HG02610 (cell line): ENCODE results near the gene SLC4A2.

ENCODE experiments used
- ATAC-seq: cut with Tn5 transposase; IDR thresholded peaks from one replicate; pipeline ENCODE4 v1.9.1; 2021; ENCODE audit warnings: mild to moderate bottlenecking, moderate library complexity; ENCODE audit not compliant: unreplicated experiment

Gene SLC4A2

DNA sequence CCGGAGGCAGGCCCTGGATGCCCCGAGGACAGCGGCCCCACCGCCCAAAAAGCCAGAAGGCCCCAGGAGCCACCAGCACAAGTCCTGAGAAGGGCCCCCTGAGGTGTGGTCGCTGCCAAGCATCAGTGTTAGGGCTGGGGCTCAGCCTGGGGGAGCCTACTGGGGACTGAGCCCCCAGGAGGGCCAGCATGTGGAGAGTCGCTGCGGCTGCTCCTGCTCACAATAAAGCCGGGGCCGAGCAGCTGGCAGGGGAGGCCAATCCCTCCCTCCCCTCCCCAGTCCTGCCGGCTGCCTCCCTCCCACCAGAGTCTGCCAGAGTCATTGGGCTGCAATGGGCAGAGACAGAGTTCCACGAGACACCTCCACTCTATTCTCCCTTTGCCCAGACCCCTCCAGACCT lies 14.1 kb upstream of the SLC4A2 start:
- ATAC-seq = no peak

DNA sequence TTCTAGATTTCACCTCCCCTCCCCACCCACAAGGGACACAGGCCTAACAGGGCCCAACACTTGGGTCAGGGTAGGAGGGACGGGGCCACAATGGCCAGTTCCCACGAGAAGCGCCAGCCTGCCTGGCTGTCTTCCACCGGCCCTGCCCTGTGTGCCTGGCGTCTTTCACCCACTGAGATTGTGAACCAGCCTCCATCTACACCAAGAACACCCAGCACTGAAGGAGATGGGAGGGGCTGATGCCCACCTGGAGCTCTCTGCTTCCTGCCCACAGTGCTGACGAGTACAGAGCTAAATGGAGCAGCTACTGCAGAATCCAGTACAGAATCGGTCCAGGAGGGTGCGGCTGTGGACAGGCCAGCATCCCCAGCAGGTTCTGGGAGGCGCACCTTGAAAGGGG lies 13.4 kb upstream of the SLC4A2 start:
- ATAC-seq = no peak

- no peak for ATAC-seq
Measured at GRCh38 chr7:151046603-151047573, 12.5 kb upstream of the SLC4A2 start.

GRCh38 chr7:151047976-151048815 lies 11.2 kb upstream of the SLC4A2 start, which contains the start of gene ASIC3:
Gene ASIC3, plus strand, starts transcription at chr7:151048531. Its CDS starts 355 bp downstream, at chr7:151048886.
- no peak for ATAC-seq

DNA sequence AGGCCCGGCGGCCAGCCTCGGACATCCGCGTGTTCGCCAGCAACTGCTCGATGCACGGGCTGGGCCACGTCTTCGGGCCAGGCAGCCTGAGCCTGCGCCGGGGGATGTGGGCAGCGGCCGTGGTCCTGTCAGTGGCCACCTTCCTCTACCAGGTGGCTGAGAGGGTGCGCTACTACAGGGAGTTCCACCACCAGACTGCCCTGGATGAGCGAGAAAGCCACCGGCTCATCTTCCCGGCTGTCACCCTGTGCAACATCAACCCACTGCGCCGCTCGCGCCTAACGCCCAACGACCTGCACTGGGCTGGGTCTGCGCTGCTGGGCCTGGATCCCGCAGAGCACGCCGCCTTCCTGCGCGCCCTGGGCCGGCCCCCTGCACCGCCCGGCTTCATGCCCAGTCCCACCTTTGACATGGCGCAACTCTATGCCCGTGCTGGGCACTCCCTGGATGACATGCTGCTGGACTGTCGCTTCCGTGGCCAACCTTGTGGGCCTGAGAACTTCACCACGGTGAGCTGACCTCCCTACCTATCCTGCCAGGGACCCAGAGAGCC lies 10.4 kb upstream of the SLC4A2 start:
- no peak for ATAC-seq

GRCh38 chr7:151051108-151051507 lies 8.3 kb upstream of the SLC4A2 start:
- ATAC-seq = no peak

GRCh38 chr7:151053096-151053495 lies 6.3 kb upstream of the SLC4A2 start:
- no peak for ATAC-seq

DNA sequence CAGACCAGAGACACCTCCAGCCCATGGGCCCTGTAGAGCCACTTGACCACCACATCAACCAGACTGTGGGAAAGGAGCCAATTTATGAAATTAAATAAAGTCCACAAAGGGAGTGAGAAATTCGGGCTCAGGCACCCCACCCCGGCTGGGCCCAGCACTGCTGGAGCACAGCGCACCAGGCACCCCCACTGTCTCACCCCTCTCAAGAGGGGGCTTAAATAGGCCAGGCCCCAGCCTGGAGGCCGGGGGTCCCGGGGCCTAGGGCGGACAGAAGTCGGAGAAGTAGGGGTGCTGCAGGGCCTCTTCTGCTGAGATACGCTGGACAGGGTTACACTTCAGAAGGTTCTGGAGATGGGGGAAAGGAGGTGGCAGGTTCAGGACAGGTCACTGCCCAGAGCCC lies 5.6 kb upstream of the SLC4A2 start:
- no peak for ATAC-seq

DNA sequence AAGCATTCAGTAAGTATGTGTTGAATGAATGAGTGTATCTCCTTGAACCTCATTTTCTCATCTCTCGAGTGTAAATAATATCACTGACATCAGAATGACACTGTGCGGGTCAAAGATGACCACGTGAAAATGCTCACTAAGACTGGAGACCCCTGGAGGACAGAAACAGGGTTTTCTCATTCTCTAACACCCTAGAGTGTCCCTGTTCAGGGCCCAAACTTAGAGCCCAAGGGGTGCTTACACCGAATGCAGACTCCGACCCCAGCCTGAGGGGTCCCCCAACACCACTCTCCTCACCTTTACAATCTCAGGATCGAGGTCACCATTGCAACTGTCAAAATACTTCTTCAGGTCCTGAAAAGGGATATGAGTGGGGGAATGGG lies 3.1 kb upstream of the SLC4A2 start:
- ATAC-seq = no peak

- no peak for ATAC-seq
Measured at GRCh38 chr7:151056666-151057505, 2.5 kb upstream of the SLC4A2 start.

DNA sequence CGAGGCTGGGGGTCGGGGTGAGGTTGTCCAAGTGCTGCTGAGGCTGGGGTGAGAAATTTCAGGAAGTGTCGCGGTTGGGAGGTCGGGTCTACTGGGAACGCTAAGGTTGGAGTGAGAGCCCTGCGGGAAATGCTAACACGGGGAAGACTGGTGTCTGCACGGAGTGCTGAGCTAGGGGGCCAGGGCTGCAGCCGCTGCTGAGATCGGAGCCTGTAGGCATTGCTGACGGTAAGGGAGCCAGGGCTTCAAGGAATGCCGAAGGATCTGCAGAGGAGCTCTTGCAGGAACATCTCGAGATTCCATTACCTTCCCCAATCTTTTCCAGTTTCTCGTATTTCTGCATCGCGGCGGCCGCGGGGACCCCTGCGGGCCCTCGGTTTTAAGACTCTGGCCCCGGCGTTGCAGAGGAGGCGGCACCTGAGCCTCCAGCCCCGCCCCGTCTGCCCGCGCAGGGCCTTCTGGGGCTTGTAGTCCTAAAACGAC lies 1.8 kb upstream of the SLC4A2 start, which contains the start of gene CDK5:
CDK5 (minus strand) TSS at position 392 of the 483 bp plus-strand sequence; CDS start at position 343, 49 bp downstream.
- ATAC-seq = peak; percentile 9

DNA sequence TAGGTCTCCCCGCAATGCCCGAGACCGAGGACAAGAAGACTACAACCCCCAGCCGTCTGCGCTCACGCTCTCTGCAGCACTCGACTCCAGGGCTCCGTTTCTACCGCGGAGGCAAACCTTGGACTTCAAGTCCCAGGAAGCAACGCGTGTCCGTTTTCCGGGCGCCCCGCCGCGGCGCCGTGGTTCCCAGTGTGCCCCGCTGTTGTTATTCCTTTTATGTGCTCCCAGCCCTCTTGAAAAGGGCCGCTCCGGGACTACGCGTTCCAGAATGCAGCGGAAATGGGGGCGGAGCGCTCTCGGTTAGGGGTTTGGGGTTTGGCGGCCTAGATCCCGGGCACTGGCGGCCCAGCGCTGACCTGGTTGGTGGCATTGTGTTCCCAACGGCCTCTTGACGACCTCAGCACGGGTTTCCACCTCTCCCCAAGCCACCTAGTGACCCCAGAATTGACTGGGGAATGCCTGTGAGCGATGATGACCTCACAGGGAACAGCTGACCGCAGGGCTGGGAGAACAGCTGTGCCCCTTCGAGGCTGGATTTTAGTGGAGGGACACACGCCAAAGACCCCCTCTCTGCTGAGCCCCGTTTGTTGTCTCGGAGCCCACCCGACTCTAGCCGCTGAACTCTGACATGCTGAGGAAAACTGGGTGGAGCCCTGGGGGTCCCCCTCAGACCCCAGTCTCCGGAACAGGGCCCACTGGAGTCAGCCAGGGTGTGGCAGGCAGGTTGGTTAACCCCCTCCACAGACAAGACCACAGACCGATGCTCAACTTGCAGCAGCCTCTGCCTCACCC lies 1.2 kb upstream of the SLC4A2 start:
- peak; percentile 91 for ATAC-seq

GRCh38 chr7:151058781-151059366 lies 515 bp upstream of the SLC4A2 start:
- no peak for ATAC-seq

GRCh38 chr7:151060113-151060415 lies 675 bp downstream of the SLC4A2 start:
- ATAC-seq = no peak

- ATAC-seq = no peak
Measured at GRCh38 chr7:151060416-151061212, 1.2 kb downstream of the SLC4A2 start.

DNA sequence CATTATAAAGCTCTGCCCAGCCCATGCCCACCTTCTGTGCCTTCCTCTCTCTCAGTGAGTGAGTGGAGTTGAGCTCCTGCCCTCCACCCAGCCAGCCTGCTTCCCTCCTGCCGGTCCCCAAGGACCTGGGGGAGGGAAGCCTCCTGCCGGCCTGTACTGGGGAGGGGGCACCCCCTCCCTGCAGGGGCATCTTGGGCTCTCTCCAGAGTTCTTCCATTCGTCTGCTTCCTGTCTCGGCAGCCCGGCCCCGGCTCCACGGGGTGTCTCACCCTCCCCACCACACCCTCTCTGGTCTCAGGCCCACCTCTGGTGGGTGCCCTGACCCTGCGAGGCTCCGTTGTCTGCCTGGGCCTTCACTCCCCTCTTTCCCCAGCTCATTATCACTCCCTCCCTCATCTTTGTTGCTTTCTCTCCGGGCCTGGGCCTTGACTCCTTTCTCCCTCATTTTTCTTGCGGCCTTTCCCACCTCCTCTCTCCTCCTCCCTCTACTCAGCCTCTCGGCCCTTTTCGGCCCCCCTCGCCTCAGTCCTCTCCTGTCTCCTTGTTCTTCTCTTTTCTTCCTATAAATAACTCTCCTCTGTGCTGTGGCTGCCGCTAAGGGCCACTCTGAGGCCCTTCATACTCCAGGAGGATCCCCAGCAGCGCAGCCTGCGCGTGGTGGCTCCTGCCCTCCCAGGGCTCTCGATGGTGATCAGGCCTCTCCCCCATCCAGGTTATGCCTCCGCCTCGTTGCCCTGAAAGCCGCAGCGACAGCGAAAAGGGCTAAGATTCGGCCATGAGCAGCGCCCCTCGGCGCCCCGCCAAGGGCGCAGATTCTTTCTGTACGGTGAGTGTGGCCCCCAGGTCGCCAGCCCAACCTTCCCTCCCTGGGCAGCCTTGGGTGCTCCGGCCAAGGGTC lies 2.1 kb downstream of the SLC4A2 start:
- ATAC-seq = no peak

DNA sequence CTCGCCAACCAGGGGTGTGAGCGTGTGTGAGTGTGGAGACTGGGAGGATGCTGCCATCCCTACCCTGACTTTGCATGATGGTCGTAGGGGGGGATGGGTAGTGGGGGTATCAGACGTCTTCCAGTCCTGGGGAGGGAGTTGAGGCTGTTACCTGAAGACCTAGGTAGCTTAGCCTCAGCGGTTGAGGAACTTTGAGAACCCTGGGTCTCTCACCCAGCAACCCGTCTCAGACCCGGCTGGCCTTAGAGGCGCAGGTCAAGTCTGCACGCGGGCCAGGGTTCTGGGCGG lies 2.7 kb downstream of the SLC4A2 start:
- ATAC-seq = no peak
